ENCODE results near the gene FBXO10.
"Not testable (repeated sequence)": the region's sequence is repeated elsewhere in the genome, so short reads cannot be mapped to it uniquely, and the experiment has no call there.

The FBXO10 gene

GRCh38 chr9:37575921-37576721 lies at the start of gene FBXO10:
Gene FBXO10 (minus strand): TSS chr9:37576380. CDS start chr9:37541768, 34,612 bp downstream.
- DNase-seq: no peak

- DNase-seq: no peak
These were observed 49.6 kb upstream of the FBXO10 start for GRCh38 chr9:37625758-37626147.

- DNase-seq: no peak
These were observed 49.0 kb upstream of the FBXO10 start for GRCh38 chr9:37625036-37625757.

GRCh38 chr9:37624073-37624472 lies 47.9 kb upstream of the FBXO10 start:
- DNase-seq: no peak

- DNase-seq: no peak
These were observed 47.1 kb upstream of the FBXO10 start for GRCh38 chr9:37623267-37623666.

GRCh38 chr9:37622462-37622861 lies 46.3 kb upstream of the FBXO10 start:
- no peak for DNase-seq

- DNase-seq: no peak
These were observed 45.3 kb upstream of the FBXO10 start for GRCh38 chr9:37621273-37622121.

GRCh38 chr9:37620396-37620795 lies 44.2 kb upstream of the FBXO10 start:
- DNase-seq: no peak

- no peak for DNase-seq
These were observed 43.6 kb upstream of the FBXO10 start for GRCh38 chr9:37619806-37620205.

GRCh38 chr9:37618817-37619216 lies 42.6 kb upstream of the FBXO10 start:
- DNase-seq: no peak

GRCh38 chr9:37617832-37618231 lies 41.7 kb upstream of the FBXO10 start:
- no peak for DNase-seq

- DNase-seq: no peak
These were observed 41.0 kb upstream of the FBXO10 start for GRCh38 chr9:37617161-37617560.

GRCh38 chr9:37611961-37612360 lies 35.8 kb upstream of the FBXO10 start:
- no peak for DNase-seq

GRCh38 chr9:37611014-37611413 lies 34.8 kb upstream of the FBXO10 start:
- no peak for DNase-seq

- no peak for DNase-seq
These were observed 33.7 kb upstream of the FBXO10 start for GRCh38 chr9:37609735-37610397.

- no peak for DNase-seq
These were observed 32.1 kb upstream of the FBXO10 start for GRCh38 chr9:37608250-37608649.

- DNase-seq: no peak
These were observed 28.1 kb upstream of the FBXO10 start for GRCh38 chr9:37604296-37604695.

GRCh38 chr9:37602817-37603216 lies 26.6 kb upstream of the FBXO10 start:
- DNase-seq: no peak

- DNase-seq: not testable (repeated sequence)
These were observed 25.9 kb upstream of the FBXO10 start for GRCh38 chr9:37602061-37602460.

- DNase-seq: no peak
These were observed 20.3 kb upstream of the FBXO10 start for GRCh38 chr9:37596504-37596903.

GRCh38 chr9:37593883-37594448 lies 17.8 kb upstream of the FBXO10 start:
- DNase-seq: no peak
